Thyroid gland (tissue), 4 donors: ENCODE measurements around the gene CCP110. TPM values are rescaled to one million over a fixed set of nuclear protein-coding genes. Genes with fewer than 3 reads are reported as not detected.

ENCODE experiments used
- DNase-seq, 2 donors: peaks; one replicate each; pipeline ENCODE4 v3.0.0-alpha.2; 2019
- H3K27ac ChIP-seq, 3 donors: fragments of 200-600 bp; sonication (generic); 1 replicate in 2 of 3; 2 replicates in 1 of 3; pipeline ENCODE4 v1.5.1; 2016 to 2019; ENCODE audit warnings: mild to moderate bottlenecking in 1 of 3, moderate library complexity in 1 of 3
- H3K27me3 ChIP-seq: fragments of 200-600 bp; sonication (generic); one replicate; pipeline ENCODE4 v1.5.1; 2019
- H3K36me3 ChIP-seq, 2 donors: fragments of 200-600 bp; sonication (generic); one replicate each; pipeline ENCODE4 v1.5.1; 2016 to 2019
- H3K4me1 ChIP-seq, 2 donors: fragments of 200-600 bp; sonication (generic); one replicate each; pipeline ENCODE4 v1.5.1; 2017 to 2019
- H3K4me3 ChIP-seq, 3 donors: fragments of 200-600 bp; sonication (generic); replicated peaks in 1 of 3; 1 replicate in 2 of 3; 2 replicates in 1 of 3; pipeline ENCODE4 v1.5.1; 2016; ENCODE audit warnings: mild to moderate bottlenecking in 1 of 3
- H3K9me3 ChIP-seq: fragments of 200-600 bp; sonication (generic); one replicate; pipeline ENCODE4 v1.5.1; 2017
- POLR2A ChIP-seq, 2 donors: fragments of 450-650 bp; IDR thresholded peaks; one replicate each; pipeline ENCODE4 v1.6.1; 2017; ENCODE audit warnings: antibody characterized with exemption in 2 of 2, mild to moderate bottlenecking in 2 of 2, moderate library complexity in 1 of 2
- WGBS, 2 donors: methylation state at CpG; one replicate each; pipeline ENCODE4 v1.1.5; 2017; 5-methylcytosine and 5-hydroxymethylcytosine counted together
- intact Hi-C: fragments of 100-400 bp; cut with DNase I; formaldehyde crosslinking; loops from one replicate; pipeline ENCODE4 v1.15.1; 2023
- total RNA-seq, 4 donors: library from RNA; depleted of rRNA; stranded (reverse); fragments of >200 nt; gene quantifications; one replicate each; pipeline ENCODE4 v1.2.3, GENCODE V29; 2016
- TF ChIP-seq, protein P1 (sequence below), 6 experiments: fragments of 200-600 bp in 3 of 6; fragments of 450-650 bp in 3 of 6; sonication (generic) in 3 of 6; IDR thresholded peaks; one replicate each; pipeline ENCODE4 v1.5.1; 2016 to 2019; ENCODE audit warnings: antibody characterized with exemption in 6 of 6, mild to moderate bottlenecking in 2 of 6, inconsistent platforms in 1 of 6, moderate library complexity in 1 of 6

CCP110 gene
- total RNA-seq, 4 donors from 2014 or later, result 19.5 to 27.8 (median 24.0) TPM

DNA sequence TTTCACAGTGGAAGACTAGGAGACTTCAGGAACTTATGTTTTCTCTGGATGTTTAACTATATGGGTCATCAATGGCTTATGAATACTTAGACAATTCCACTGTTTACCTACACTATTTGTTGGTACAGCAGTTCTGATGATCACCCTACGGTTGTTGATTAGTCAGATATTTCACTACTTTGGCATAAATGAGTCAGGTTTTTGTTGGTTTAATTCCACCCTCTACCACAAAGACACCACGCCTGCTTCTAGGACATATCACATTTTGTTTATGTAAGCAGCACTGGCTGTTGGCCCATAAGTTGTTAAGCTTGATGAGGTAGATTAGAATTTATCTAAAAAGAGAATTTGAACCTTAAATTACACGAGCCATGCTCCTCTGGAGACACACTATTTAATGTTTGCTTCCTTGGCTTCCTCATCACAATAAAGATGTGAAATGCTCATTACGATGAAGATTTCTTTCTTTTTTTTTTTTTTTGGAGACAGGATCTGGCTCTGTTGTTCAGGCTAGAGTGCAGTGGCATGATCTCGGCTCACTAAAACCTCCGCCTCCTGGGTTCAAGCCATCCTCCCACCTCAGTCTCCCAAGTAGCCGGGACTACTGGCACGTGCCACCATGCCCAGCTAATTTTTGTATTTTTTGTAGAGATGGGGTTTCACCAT is 6.2 kb upstream of the CCP110 start:
- no peaks in the 10 kb centered on the region for H3K27me3 ChIP-seq
- H3K4me3 ChIP-seq, result no peak overlapping the region
- 85 to 90% methylated on average over 8 of the region's 8 CpGs for WGBS, 2 donors
- DNase-seq, result no peak
- TF ChIP-seq, protein P1, sequence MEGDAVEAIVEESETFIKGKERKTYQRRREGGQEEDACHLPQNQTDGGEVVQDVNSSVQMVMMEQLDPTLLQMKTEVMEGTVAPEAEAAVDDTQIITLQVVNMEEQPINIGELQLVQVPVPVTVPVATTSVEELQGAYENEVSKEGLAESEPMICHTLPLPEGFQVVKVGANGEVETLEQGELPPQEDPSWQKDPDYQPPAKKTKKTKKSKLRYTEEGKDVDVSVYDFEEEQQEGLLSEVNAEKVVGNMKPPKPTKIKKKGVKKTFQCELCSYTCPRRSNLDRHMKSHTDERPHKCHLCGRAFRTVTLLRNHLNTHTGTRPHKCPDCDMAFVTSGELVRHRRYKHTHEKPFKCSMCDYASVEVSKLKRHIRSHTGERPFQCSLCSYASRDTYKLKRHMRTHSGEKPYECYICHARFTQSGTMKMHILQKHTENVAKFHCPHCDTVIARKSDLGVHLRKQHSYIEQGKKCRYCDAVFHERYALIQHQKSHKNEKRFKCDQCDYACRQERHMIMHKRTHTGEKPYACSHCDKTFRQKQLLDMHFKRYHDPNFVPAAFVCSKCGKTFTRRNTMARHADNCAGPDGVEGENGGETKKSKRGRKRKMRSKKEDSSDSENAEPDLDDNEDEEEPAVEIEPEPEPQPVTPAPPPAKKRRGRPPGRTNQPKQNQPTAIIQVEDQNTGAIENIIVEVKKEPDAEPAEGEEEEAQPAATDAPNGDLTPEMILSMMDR (IDR thresholded peaks at IDR 0.05), result no peak
- TF ChIP-seq POLR2A (IDR thresholded peaks at IDR 0.05), result no peak
- H3K4me1 ChIP-seq, result peaks cover 20 to 26% of the 10 kb centered on the region in 2 donors
- H3K27ac ChIP-seq, result no peak overlapping the region
- intact Hi-C loops, result no loop called here
- H3K36me3 ChIP-seq, result peaks cover 8 to 18% of the 10 kb centered on the region in 2 donors
- no peaks in the 10 kb centered on the region for H3K9me3 ChIP-seq

DNA sequence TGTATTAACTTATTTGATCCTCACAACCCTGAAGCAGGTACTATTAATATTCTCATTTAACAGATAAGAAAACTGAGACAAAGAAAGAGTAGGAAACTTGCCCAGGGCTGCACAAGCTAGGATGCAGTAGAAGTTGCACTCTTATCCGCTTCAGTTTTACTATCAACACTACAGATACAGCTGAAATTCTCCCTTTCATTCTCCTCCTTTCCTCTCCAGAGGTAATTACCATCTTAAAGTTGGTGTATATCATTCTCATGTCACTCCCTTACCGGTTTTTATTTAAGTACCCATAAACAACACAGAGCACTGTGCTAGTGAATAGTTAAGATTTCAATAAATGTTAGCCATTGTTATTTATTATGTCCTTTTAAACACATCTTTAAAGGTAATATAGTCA is 5.4 kb upstream of the CCP110 start:
- H3K27ac ChIP-seq, result no peak overlapping the region
- H3K9me3 ChIP-seq, result no peaks in the 10 kb centered on the region
- no peak overlapping the region for H3K4me3 ChIP-seq
- intact Hi-C loops, result no loop called here
- H3K27me3 ChIP-seq, result no peaks in the 10 kb centered on the region
- TF ChIP-seq, protein P1 (IDR thresholded peaks at IDR 0.05), result no peak
- no peak for TF ChIP-seq POLR2A (IDR thresholded peaks at IDR 0.05)
- WGBS, 2 donors, result 89 to 90% methylated on average over 2 of the region's 2 CpGs
- H3K36me3 ChIP-seq, result peaks cover 8 to 18% of the 10 kb centered on the region in 2 donors
- H3K4me1 ChIP-seq, result peaks cover 23 to 26% of the 10 kb centered on the region in 2 donors
- DNase-seq, result no peak

DNA sequence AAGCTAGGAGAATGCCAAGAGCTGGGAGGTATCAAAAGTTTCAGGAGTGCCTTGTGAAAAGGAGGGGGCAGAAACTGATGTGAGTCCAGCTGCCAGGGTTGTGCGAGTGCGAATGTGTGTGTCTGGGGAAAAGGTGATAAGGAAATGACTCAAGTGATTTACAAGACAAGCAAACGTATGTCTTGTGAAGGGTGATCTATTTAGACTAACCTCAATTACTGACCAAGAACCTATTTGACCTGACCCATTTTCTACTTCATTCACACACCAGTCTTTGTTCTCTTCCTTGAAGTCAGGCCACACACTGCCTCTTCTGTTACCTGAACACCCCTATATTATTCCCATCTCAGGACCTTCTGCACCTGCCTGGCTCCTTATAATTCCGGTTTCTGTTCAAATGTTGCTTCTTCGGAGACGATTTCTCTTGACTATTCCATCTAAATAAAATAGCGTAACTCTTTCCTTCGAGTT is 2.8 kb upstream of the CCP110 start:
- Histone ChIP-seq H3K9me3 (no peaks in the 10 kb centered on the region), H3K27me3 (no peaks in the 10 kb centered on the region), H3K4me3 (peak overlapping the region in 2 of 3 donors; percentile 52 to 92), H3K4me1 (peaks cover 30 to 36% of the 10 kb centered on the region in 2 donors), H3K27ac (peak overlapping the region; percentile 64 to 82 (median 80)), H3K36me3 (peaks cover 6 to 9% of the 10 kb centered on the region in 2 donors)
- intact Hi-C loops, result loop anchor here (5.0 kb wide), 1 partner anchor 36 kb away; the partner anchor contains the start of gene VPS35L
- WGBS, 2 donors, result 8 to 9% methylated on average over 8 of the region's 8 CpGs
- TF ChIP-seq, protein P1 (IDR thresholded peaks at IDR 0.05), result no peak
- TF ChIP-seq POLR2A (IDR thresholded peaks at IDR 0.05), result no peak
- DNase-seq, result no peak

DNA sequence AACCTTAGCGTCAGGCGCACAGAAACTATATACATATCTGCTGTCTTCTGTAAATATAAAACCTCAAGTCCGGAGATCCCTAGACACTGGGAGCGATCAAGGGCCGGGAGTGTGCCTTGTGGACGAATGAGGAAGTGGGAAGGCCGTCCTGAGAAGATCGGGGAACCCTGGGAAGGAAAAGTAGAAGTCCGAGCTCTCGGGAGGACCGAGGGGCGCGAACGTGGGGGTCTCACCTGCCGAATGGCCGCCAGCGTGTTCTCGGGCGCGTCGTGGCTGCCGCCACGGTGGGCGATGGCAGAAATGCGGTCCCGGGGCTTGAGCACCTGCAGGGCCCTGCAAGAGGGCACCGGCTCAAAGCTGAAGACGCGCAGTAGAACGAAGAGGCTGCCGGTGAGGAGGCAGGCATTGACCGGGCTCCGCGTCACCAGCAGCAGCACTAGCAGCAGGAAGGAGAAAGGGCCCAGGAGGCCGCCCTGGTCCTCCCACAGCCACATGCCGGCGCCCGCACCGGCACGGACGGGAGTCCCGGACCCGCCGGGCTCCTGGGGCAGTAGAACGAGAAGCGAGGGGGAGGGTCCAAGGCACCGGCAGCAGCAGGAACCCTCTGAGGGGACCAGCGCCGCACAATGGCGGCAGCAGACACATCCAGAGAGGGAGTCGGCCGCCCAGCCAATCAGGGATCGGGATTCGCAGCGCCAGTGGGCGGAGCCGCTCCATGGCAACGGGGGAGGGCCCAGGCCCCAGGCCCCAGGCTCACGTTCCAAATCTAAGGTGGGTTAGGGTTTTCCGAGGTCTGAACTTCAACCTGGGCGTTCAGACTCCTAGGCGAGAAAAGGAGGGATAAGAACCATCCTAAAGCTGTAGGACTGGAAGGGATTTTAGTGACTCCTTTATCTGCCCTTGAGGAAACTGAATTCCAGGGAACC is 2.0 kb upstream of the CCP110 start, which contains the start of gene GDE1:
Gene GDE1, minus strand, starts transcription at position 628 of the 926 bp plus-strand sequence. Its CDS starts 134 bp downstream, at position 494.
- Histone ChIP-seq H3K4me3 (peak within 1 kb of the TSS; percentile 52 to 92 (median 92)), H3K9me3 (no peaks in the 10 kb centered on the region), H3K27ac (peak within 1 kb of the TSS; percentile 64 to 82 (median 80)), H3K27me3 (no peaks in the 10 kb centered on the region), H3K4me1 (peaks cover 30 to 36% of the 10 kb centered on the region in 2 donors), H3K36me3 (peaks cover 0 to under 1% of the 10 kb centered on the region in 2 donors)
- TF ChIP-seq, protein P1 (IDR thresholded peaks at IDR 0.05), result peak in 3 of 6 experiments; percentile 29 to 31 (median 30)
- TF ChIP-seq POLR2A (IDR thresholded peaks at IDR 0.05), result peak in 1 of 2 donors; percentile 96
- intact Hi-C loops, result loop anchor here (5.0 kb wide), 1 partner anchor 36 kb away; the partner anchor contains the start of gene VPS35L
- WGBS, 2 donors, result 1% methylated on average over 49 to 51 of the region's 62 CpGs
- peak; percentile 96 to 97 for DNase-seq
